Muscle layer of colon (tissue), 2 donors: ENCODE data around the gene ATP11A.

Source experiments
- H3K27ac ChIP-seq: one replicate; pipeline ENCODE4 v1.7.0; 2013; ENCODE audit warnings: low read depth, mild to moderate bottlenecking, low read length, moderate library complexity
- H3K27me3 ChIP-seq, 2 donors: one replicate each; pipeline ENCODE4 v1.7.0; 2013; ENCODE audit warnings: low read length in 2 of 2, mild to moderate bottlenecking in 2 of 2; ENCODE audit not compliant: insufficient read depth in 2 of 2, control insufficient read depth in 1 of 2
- H3K36me3 ChIP-seq: one replicate; pipeline ENCODE4 v1.7.0; 2013; ENCODE audit warnings: mild to moderate bottlenecking, low read length; ENCODE audit not compliant: insufficient read depth
- H3K4me1 ChIP-seq: one replicate; pipeline ENCODE4 v1.7.0; 2013; ENCODE audit warnings: mild to moderate bottlenecking, low read length; ENCODE audit not compliant: insufficient read depth
- H3K4me3 ChIP-seq, 2 donors: one replicate each; pipeline ENCODE4 v1.7.0; 2013; ENCODE audit warnings: low read length in 2 of 2, low read depth in 1 of 2, mild to moderate bottlenecking in 1 of 2, moderate library complexity in 1 of 2
- H3K9ac ChIP-seq: one replicate; pipeline ENCODE4 v1.7.0; 2013; ENCODE audit warnings: low read length
- H3K9me3 ChIP-seq: one replicate; pipeline ENCODE4 v1.7.0; 2013; ENCODE audit warnings: mild to moderate bottlenecking, low read length
- donor health status: abdominal sarcoma.
- donor health status: Adenocarcinoma of cecum.

Gene ATP11A

DNA sequence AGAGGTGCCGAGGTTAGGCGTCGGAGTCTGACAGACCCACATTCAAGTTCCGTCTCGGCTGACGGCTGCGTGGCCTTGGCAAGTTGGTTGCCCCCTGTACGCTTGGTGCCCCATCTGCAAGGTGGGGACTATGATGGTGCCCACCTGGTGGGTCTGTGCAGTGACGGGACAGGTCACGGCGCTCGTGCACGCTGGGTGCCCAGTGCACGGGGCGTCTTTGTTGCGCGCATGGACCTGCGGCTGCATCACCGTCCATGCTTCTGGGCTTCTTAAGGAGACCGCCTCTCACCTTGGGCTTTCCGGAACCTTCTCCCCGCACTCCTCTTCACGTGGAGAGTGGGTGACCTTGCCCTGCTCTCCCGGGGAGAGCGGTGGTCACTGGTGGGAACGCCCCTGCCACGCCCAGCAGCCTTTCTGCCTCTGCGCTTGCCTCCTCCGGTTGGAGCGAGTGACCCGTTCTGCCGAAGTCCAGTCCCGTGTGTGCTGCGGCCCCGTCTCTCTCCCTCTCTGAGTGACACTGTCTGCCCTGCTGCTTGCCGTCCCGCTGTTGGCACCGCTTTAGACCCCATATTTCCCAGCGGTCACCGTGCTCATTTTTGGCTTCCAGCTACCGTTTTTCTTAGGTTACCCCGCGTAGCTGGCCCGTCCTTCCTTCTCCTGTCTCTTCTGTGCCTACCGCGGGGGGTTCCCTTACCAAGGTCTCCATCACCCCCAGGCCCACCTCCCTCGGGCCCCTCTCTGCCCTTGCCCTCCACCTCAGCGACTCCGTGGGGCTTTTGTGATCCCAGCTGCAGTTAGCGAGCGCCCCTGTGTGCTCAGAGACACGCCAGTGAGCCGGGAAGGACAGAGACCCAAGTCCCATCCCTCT lies 6.4 kb downstream of the ATP11A start:
- Histone ChIP-seq H3K4me1 (peaks cover 28% of the 10 kb centered on the region), H3K27me3 (no peaks in the 10 kb centered on the region), H3K4me3 (no peak overlapping the region), H3K36me3 (no peaks in the 10 kb centered on the region), H3K9ac (no peak overlapping the region), H3K9me3 (no peaks in the 10 kb centered on the region), H3K27ac (no peak overlapping the region)

DNA sequence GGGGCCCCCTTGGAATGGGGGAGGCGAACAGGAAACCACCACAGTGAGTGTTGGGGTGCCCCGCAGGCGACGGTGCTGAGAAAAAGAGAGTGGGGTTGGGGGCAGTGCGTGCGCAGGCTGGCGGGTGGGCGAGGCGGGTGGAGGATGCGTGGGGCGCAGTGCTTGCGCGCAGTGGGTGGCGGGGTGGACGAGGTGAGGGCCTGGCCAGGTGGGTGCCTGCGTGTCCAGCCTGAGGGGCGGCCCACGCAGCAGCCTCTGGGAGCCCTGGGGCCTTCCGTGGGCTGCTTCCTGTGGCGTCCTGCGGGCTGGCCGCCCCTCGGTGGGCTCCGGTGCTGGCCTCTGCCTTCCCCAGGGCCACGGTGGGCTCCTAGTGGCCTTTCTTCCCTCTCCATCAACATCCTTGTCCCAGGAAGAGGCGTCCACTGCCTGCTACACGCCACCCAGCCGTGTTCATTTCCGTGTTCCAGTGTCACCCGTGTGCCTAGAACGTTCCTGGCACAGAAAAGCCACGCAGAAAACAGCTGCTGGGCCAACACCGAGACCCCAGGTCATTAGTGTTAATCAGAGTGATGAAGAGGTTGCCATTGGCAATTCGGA lies 7.1 kb downstream of the ATP11A start:
- Histone ChIP-seq H3K9me3 (no peaks in the 10 kb centered on the region), H3K4me1 (peaks cover 20% of the 10 kb centered on the region)

DNA sequence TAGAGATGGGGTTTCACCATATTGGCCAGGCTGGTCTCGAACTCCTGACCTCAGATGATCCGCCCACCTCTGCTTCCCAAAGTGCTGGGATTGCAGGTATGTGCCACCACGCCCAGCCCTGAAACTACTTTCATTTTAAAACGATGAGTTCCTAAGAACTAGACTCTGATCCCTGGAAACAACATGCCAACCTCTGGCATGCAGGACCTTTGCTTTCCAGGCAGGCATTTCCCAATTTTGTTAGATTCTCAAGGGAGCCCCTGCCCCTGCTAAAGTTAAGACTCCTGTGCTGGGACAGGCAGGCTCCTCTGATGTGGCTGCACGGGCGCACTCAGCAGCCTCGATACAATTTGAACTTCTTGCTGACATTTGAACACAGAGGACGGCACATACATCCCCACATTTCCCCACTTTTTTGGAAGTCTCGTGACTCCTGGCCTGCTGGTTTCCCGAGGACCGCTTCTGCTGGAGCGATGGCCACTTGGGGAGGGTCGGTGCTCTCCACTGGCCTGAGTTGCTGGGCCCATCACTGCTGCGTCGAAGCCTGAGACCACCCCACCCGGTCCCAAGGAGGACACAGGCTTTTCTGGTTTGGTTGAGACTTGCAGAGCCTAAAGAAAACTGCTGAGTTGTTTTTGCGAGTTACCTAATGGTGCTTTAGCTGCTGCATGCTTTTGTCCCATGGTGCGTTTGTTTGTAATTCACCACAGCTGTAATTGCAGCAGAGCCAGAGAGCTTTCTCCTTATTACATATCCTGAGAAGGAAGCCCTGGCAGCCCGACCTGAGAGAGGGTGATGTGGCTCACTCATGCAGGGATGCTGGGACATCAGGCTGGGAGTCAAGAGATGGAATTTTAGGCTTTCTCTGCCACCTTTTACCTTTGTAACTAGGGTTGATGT lies 8.2 kb downstream of the ATP11A start:
- no peak overlapping the region for H3K9ac ChIP-seq
- H3K27me3 ChIP-seq, result no peaks in the 10 kb centered on the region
- no peak overlapping the region for H3K27ac ChIP-seq
- no peaks in the 10 kb centered on the region for H3K36me3 ChIP-seq
- no peak overlapping the region for H3K4me3 ChIP-seq
- peaks cover 12% of the 10 kb centered on the region for H3K4me1 ChIP-seq
- no peaks in the 10 kb centered on the region for H3K9me3 ChIP-seq

More for the DNA sequence above, 7.1 kb downstream of the ATP11A start:
- H3K27me3 ChIP-seq, result no peaks in the 10 kb centered on the region
- H3K9ac ChIP-seq, result no peak overlapping the region
- no peak overlapping the region for H3K4me3 ChIP-seq
- H3K27ac ChIP-seq, result no peak overlapping the region
- no peaks in the 10 kb centered on the region for H3K36me3 ChIP-seq

GRCh38 chr13:112699322-112699918 lies 9.6 kb downstream of the ATP11A start:
- Histone ChIP-seq H3K9me3 (no peaks in the 10 kb centered on the region), H3K9ac (no peak overlapping the region), H3K27me3 (no peaks in the 10 kb centered on the region), H3K4me3 (no peak overlapping the region), H3K36me3 (no peaks in the 10 kb centered on the region), H3K4me1 (peaks cover 2% of the 10 kb centered on the region), H3K27ac (no peak overlapping the region)

- Histone ChIP-seq H3K36me3 (no peaks in the 10 kb centered on the region), H3K27ac (no peak overlapping the region)
These were observed 10.6 kb downstream of the ATP11A start for GRCh38 chr13:112700291-112701060.

GRCh38 chr13:112702341-112702985 lies 12.6 kb downstream of the ATP11A start:
- Histone ChIP-seq H3K27ac (no peak overlapping the region), H3K4me3 (no peak overlapping the region), H3K9ac (no peak overlapping the region), H3K27me3 (no peaks in the 10 kb centered on the region), H3K4me1 (no peaks in the 10 kb centered on the region), H3K9me3 (no peaks in the 10 kb centered on the region), H3K36me3 (no peaks in the 10 kb centered on the region)

More at GRCh38 chr13:112700291-112701060, 10.6 kb downstream of the ATP11A start:
- Histone ChIP-seq H3K9ac (no peak overlapping the region), H3K4me1 (no peaks in the 10 kb centered on the region), H3K27me3 (no peaks in the 10 kb centered on the region), H3K9me3 (no peaks in the 10 kb centered on the region), H3K4me3 (no peak overlapping the region)

GRCh38 chr13:112702986-112703379 lies 13.1 kb downstream of the ATP11A start:
- Histone ChIP-seq H3K4me1 (no peaks in the 10 kb centered on the region), H3K36me3 (no peaks in the 10 kb centered on the region)

DNA sequence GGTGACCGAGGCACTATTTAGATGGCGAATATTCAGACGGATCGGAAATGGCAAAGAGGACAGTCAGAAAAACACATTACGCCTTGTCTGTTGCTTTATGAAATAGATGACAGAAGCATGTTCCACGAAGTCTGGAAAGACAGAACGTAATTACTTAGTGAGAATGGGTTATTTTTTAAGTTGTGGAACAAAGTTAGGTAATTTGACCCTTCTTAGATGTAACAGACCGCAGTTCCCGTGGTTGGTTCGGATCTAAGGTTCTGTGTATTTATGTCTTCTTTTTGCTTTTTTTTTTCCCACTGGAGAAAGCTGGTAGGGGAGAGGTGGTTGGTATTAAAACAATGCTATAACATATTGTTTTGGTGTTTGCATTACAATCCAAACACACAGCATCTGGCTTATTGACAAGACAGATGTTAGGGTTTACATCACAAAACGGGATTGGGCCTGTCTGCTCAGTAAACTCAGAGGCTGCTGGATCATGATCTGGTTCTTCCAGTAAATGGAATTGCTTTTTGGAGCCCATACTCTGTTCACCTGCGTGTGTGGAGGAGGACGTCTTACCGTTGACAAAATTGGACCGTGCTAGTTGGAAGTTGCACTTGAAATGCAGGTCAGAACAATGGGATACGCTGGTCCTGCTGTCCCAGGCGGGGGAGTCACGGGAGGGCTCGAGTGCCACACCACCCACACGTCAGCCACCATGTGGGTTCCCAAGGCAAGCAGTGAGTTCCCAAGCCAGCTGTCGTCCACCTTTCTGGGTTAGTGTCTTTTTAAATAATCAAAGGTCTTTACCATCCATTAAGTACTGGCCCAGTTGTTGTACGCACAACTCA lies 13.8 kb downstream of the ATP11A start:
- H3K27ac ChIP-seq, result no peak overlapping the region
- no peaks in the 10 kb centered on the region for H3K36me3 ChIP-seq
- H3K9ac ChIP-seq, result no peak overlapping the region
- H3K4me1 ChIP-seq, result no peaks in the 10 kb centered on the region
- no peaks in the 10 kb centered on the region for H3K27me3 ChIP-seq
- H3K4me3 ChIP-seq, result no peak overlapping the region
- no peaks in the 10 kb centered on the region for H3K9me3 ChIP-seq

More at GRCh38 chr13:112702986-112703379, 13.1 kb downstream of the ATP11A start:
- H3K9ac ChIP-seq, result no peak overlapping the region
- H3K9me3 ChIP-seq, result no peaks in the 10 kb centered on the region
- H3K4me3 ChIP-seq, result no peak overlapping the region
- H3K27me3 ChIP-seq, result no peaks in the 10 kb centered on the region
- H3K27ac ChIP-seq, result no peak overlapping the region

DNA sequence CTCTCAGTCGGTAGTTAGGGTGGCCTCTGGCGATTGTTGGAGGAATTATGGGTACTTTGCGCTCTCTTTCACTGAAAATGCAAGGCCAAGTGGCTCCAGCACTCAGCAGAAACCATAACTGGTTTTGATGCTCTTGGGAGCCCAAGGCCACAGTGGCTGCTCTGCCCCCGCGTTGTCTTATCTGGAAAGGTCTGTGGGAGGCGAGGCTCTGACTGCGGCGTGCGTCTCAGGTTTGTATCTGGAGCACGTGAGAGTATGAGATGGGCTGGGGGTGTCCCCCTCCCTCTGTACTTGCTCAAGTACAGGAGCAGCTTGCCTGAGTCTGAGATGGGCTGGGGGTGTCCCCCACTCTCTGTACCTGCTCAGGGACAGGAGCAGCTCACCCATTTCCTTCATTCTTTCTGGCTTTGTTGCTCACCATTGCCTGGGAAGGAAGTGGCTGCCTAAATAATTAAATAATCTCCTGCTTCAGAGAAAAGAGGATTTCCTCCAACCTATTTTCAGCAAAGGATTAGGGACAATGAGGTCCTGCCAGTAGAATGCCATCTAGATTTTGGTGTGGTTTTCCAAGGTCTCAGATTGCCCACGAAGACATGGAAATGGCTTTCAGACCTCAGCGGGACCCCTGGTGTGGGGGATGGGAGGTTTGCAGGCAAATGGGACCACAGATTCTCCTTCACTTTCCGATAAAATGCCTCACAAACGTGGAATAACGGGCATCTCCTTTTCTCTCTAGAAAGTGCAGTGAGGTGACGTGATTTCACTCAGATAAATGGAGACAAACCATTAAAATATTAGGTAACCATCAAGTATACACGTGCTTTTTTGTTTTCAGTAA lies 14.7 kb downstream of the ATP11A start:
- no peak overlapping the region for H3K4me3 ChIP-seq
- no peaks in the 10 kb centered on the region for H3K27me3 ChIP-seq
- H3K36me3 ChIP-seq, result no peaks in the 10 kb centered on the region
- H3K27ac ChIP-seq, result no peak overlapping the region
- no peak overlapping the region for H3K9ac ChIP-seq
- H3K4me1 ChIP-seq, result no peaks in the 10 kb centered on the region
- no peaks in the 10 kb centered on the region for H3K9me3 ChIP-seq
